Measurements from ENCODE around the gene AVPR2. TPM values are rescaled to one million over a fixed set of nuclear protein-coding genes. Genes with fewer than 3 reads are reported as not detected.

The AVPR2 gene
- total RNA-seq, 2 experiments from 2014 or later, result not detected

DNA sequence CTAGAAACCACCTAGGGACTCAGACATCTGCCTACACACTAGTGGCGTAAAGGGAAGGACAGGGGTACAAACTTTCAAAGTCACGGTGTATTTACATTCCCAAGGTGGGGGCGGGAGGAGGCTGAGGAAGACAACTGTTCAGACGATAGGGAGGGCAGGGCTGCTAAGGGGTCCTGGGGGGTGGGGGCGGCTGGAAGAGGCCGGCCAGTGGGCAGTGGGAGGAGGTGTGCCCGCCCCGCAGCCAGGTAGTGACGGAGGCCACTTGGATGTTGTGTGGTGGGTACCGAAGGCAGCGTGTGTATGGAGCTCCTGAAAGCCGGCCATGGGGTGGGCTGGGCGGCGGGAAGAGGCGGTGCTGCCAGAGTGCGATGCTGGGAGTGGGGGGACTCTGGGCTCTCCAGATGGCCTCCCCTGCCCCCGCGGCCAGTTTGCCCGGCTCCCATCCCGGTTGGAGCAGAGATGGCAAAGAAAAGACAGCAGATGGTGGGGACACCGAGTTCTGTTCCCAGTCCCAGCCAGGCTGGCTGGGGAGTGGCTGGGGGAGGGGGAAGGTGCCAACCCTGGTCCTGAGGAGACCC is 42.7 kb upstream of the AVPR2 start:
- Mint-ChIP-seq H3K27ac (no peak overlapping the region), H3K9me3 (no peaks in the 10 kb centered on the region), H3K4me3 (no peak overlapping the region), H3K27me3 (no peaks in the 10 kb centered on the region), H3K4me1 (ENCODE audit: low read depth) (peaks cover 7% of the 10 kb centered on the region), H3K36me3 (ENCODE audit: low read depth) (no peaks in the 10 kb centered on the region)
- POLR2A ChIA-PET, result no interaction called here
- no peak for DNase-seq
- ATAC-seq, result no peak
- CTCF ChIA-PET, result no interaction called here
- intact Hi-C loops (cut with micrococcal nuclease), result no loop called here
- TF ChIP-seq, protein P1, sequence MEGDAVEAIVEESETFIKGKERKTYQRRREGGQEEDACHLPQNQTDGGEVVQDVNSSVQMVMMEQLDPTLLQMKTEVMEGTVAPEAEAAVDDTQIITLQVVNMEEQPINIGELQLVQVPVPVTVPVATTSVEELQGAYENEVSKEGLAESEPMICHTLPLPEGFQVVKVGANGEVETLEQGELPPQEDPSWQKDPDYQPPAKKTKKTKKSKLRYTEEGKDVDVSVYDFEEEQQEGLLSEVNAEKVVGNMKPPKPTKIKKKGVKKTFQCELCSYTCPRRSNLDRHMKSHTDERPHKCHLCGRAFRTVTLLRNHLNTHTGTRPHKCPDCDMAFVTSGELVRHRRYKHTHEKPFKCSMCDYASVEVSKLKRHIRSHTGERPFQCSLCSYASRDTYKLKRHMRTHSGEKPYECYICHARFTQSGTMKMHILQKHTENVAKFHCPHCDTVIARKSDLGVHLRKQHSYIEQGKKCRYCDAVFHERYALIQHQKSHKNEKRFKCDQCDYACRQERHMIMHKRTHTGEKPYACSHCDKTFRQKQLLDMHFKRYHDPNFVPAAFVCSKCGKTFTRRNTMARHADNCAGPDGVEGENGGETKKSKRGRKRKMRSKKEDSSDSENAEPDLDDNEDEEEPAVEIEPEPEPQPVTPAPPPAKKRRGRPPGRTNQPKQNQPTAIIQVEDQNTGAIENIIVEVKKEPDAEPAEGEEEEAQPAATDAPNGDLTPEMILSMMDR (IDR thresholded peaks at IDR 0.05), result no peak

DNA sequence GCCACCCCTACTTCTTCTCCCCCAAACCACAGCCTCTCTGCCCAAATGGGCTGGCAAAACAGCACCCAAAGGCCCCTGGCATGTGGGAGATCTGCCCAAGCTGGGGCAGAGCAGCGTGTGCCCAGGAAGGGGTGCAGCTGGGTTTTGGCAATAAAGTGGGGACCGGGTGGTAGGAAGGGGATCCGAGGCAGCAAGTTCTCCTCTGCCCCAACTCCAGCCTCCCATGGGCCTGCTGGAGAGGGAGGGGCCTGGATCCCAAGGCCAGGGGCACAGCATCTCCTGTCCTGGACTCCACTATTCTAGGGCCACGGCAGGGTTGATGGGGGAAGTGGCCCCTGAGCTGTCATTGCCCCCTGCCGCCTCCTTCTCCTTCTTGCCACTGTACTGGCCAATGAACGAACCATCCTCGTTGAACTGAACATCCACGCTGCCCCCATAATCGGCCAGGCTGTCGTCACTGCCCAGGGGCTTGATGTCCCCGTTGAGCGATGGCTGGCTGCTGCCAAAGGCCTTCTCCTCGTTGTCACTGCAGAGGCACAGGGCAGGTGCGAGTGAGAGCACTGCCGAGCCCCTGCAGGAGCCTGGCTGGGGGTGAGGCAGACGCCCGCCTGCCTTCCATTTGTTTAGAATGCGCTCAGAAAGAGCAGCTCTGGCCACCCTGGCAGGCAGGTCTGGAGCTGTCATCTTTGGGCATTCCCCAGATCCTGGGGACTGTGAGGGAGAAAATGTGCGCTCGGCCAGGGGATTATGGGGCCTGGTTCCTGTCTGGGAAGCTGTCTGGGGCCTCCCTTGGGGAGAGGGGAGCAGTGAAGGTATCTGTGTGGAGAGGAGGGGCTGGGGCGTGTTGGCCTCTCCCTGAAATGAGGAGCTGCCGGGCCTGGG is 41.9 kb upstream of the AVPR2 start:
- TF ChIP-seq, protein P1 (IDR thresholded peaks at IDR 0.05), result no peak
- POLR2A ChIA-PET, result no interaction called here

DNA sequence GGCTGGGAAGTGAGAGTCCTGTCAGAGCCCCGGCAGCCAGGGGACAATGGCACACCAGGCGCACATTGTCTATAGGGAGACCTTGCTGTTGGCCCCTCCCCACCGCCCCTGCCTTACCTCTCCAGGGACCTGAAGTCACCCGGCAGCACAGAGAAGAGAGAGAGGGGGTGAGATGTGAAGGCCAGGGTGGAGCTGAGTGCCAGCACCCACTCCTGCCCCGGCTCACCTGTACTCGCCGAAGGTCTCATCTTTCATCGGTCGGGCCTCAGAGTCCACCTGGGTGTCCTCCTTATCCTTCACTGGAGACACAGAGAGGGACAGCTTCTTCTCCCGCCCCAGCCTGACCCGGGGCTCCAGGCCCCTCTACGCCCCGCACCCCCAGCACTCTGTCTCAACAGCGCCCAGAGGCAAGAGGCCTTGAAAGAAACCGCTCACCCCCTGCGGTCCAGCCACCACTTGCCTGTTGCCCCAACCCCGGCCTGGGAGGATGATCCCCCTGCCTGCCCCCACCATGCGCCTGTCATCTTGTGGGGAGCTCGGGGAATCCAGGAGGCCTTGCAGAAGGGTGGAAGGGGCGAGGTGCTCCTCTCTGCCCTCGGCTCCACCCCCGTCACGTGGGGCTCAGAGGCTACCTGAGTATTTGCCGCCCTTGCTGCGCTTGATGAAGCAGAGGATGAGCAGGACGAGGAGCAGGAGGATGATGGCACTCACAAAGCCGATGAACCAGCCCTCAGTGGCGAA is 41.1 kb upstream of the AVPR2 start:
- DNase-seq (no peak), ATAC-seq (no peak)
- ChIA-PET POLR2A (no interaction called here), CTCF (no interaction called here)
- H3K27ac Mint-ChIP-seq, result no peak overlapping the region
- H3K4me3 Mint-ChIP-seq, result no peak overlapping the region
- H3K27me3 Mint-ChIP-seq, result no peaks in the 10 kb centered on the region
- TF ChIP-seq, protein P1 (IDR thresholded peaks at IDR 0.05), result no peak
- no peaks in the 10 kb centered on the region for H3K9me3 Mint-ChIP-seq
- H3K4me1 Mint-ChIP-seq (ENCODE audit: low read depth), result no peaks in the 10 kb centered on the region
- no peaks in the 10 kb centered on the region for H3K36me3 Mint-ChIP-seq (ENCODE audit: low read depth)
- intact Hi-C loops (cut with micrococcal nuclease), result no loop called here

More for the DNA sequence above, 41.9 kb upstream of the AVPR2 start:
- peaks cover 2% of the 10 kb centered on the region for H3K4me1 Mint-ChIP-seq (ENCODE audit: low read depth)
- no peaks in the 10 kb centered on the region for H3K27me3 Mint-ChIP-seq
- DNase-seq, result no peak
- H3K27ac Mint-ChIP-seq, result no peak overlapping the region
- no peak for ATAC-seq
- H3K4me3 Mint-ChIP-seq, result no peak overlapping the region
- intact Hi-C loops (cut with micrococcal nuclease), result no loop called here
- no peaks in the 10 kb centered on the region for H3K9me3 Mint-ChIP-seq
- CTCF ChIA-PET, result no interaction called here
- H3K36me3 Mint-ChIP-seq (ENCODE audit: low read depth), result no peaks in the 10 kb centered on the region

DNA sequence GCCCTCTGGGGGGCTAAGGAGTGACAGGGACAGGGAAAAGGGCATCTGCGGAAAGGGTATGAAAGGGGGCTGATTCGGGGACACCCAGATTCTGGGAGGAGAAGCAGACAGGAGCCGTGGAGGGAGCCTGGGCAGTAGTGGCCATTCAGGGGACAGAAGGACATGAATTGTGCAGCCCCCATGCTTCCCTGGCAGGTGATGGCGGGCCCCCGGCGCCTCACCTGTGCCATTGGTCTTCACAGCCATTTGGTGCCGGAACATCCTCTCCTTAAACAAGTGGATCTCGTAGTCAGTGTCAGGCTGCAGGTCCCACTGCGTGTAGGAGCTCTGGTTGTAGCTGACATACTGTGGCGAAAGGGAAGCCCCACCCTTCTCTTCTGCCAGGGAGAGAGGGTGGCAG is 40.4 kb upstream of the AVPR2 start:
- H3K4me1 Mint-ChIP-seq (ENCODE audit: low read depth), result no peaks in the 10 kb centered on the region
- ATAC-seq, result no peak
- intact Hi-C loops (cut with micrococcal nuclease), result no loop called here
- no peaks in the 10 kb centered on the region for H3K9me3 Mint-ChIP-seq
- no peak overlapping the region for H3K27ac Mint-ChIP-seq
- no peaks in the 10 kb centered on the region for H3K36me3 Mint-ChIP-seq (ENCODE audit: low read depth)
- TF ChIP-seq, protein P1 (IDR thresholded peaks at IDR 0.05), result no peak
- no peak for DNase-seq
- no peak overlapping the region for H3K4me3 Mint-ChIP-seq
- ChIA-PET POLR2A (no interaction called here), CTCF (no interaction called here)
- no peaks in the 10 kb centered on the region for H3K27me3 Mint-ChIP-seq
